ACC112 (cell line): ENCODE data around the gene EGFLAM.

Experiments
- H2AFZ ChIP-seq: fragments of 200-600 bp; sonication (generic); one replicate; pipeline ENCODE4 v1.6.0; 2017; ENCODE audit warnings: antibody characterized with exemption, low read length; ENCODE audit not compliant: unreplicated experiment
- H3K27ac ChIP-seq: fragments of 200-600 bp; sonication (generic); 2 replicates; pipeline ENCODE4 v1.5.1; 2014; ENCODE audit warnings: low read depth, mild to moderate bottlenecking, antibody characterized with exemption, low read length, moderate library complexity
- H3K27me3 ChIP-seq: fragments of 200-600 bp; sonication (generic); 2 replicates; pipeline ENCODE4 v1.6.1; 2014; ENCODE audit warnings: mild to moderate bottlenecking, antibody characterized with exemption, low read length, moderate library complexity, mixed read lengths; ENCODE audit not compliant: insufficient read depth
- H3K36me3 ChIP-seq: fragments of 200-600 bp; sonication (generic); 2 replicates; pipeline ENCODE4 v1.6.1; 2016; ENCODE audit warnings: mild to moderate bottlenecking, antibody characterized with exemption, low read length, moderate library complexity, mixed read lengths; ENCODE audit not compliant: insufficient read depth
- H3K4me1 ChIP-seq: fragments of 200-600 bp; sonication (generic); one replicate; pipeline ENCODE4 v1.6.1; 2016; ENCODE audit warnings: low read length, mixed read lengths; ENCODE audit not compliant: insufficient read depth, unreplicated experiment, control insufficient read depth
- H3K4me3 ChIP-seq: fragments of 200-600 bp; sonication (generic); 2 replicates; pipeline ENCODE4 v1.5.1; 2014; ENCODE audit warnings: mild to moderate bottlenecking, low read depth, low read length
- H3K79me2 ChIP-seq: fragments of 200-600 bp; sonication (generic); one replicate; pipeline ENCODE4 v1.6.0; 2016; ENCODE audit warnings: low read length; ENCODE audit not compliant: control insufficient read depth, unreplicated experiment, insufficient read depth

Gene EGFLAM

DNA sequence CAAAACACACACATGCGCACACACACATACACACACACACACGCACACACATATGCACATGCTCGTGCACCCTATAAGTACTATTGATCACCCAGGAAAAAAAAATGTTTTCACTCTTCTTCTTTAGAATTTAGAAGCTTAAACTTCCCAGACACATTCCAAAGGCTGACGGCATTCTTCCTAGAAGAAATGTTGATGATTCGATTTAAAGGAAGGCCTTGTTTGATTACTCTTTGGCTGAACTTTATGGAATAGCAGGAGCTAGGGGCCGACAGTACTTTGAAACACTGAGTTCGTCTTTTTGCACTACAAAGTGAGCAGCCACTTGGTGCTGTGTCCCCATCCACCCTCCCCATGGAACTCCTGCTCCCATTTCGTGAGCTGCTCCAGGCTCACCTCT, 113.2 kb downstream of the EGFLAM start:
- peaks cover 85% of the 10 kb centered on the region for H3K27me3 ChIP-seq
- no peaks in the 10 kb centered on the region for H3K4me1 ChIP-seq
- no peak overlapping the region for H3K27ac ChIP-seq
- H2AFZ ChIP-seq = no peak overlapping the region
- no peaks in the 10 kb centered on the region for H3K36me3 ChIP-seq
- no peak overlapping the region for H3K4me3 ChIP-seq
- no peaks in the 10 kb centered on the region for H3K79me2 ChIP-seq

DNA sequence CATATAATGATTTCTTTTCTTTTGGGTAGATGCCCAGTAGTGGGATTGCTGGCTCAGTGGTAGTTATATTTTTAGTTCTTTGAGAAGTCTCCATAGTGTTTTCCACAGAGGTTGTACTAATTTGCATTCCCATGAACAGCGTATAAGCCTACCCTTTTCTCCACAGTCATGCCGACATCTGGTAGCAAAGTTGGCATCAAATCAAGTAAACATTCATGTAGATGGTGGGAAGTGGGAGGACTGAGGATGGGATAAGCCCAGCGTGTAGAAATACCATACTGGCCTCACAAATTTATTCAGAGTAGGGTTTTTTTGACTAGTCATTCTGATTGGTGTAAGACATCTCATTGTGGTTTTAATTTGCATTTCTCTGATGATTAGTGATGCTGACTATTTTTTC, 115.4 kb downstream of the EGFLAM start:
- Histone ChIP-seq H3K79me2 (no peaks in the 10 kb centered on the region), H3K4me3 (no peak overlapping the region), H3K36me3 (no peaks in the 10 kb centered on the region), H3K27ac (no peak overlapping the region), H3K4me1 (no peaks in the 10 kb centered on the region), H3K27me3 (peaks cover 86% of the 10 kb centered on the region), H2AFZ (no peak overlapping the region)

DNA sequence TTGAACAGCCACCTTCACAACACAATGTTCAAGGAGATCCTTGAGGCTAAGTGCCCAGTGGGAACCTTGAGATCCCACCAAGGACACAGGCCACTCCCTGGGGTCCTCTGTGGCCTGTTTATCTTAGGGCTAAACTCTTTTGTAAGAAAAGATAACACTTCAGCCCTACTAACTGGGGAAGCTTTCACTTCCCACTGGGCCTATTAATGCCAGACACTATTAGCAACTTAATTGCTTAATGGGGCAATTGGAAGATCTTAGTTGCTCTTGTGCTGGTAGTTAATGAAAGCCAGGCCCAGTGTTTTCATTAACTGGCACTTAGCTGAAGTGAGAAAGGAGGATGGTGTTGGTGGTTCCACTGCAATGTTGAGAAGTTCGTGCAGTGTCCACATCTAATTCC, 117.1 kb downstream of the EGFLAM start:
- Histone ChIP-seq H3K4me1 (no peaks in the 10 kb centered on the region), H2AFZ (no peak overlapping the region), H3K36me3 (no peaks in the 10 kb centered on the region), H3K4me3 (no peak overlapping the region), H3K27ac (no peak overlapping the region), H3K27me3 (peaks cover 84% of the 10 kb centered on the region), H3K79me2 (no peaks in the 10 kb centered on the region)

DNA sequence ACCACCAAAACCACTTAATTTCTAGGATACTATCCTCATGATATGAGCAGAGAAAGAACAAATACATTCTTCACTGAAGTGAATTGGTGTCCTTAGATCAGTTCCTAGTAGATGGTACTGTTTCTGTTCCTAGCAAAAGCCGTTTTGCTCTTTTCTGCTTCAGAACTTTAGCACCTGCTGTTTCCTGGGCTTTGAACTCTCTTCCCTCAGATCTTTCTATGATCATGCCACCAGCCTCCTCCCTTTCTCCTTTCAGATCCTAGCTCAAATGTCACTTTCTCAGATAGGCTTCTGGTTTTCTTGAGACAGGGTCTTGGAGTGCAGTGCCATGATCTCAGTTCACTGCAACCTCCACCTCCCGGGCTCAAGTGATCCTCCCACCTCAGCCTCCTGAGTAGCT, 118.0 kb downstream of the EGFLAM start:
- Histone ChIP-seq H3K27ac (no peak overlapping the region), H3K79me2 (no peaks in the 10 kb centered on the region), H3K27me3 (peaks cover 75% of the 10 kb centered on the region), H3K4me1 (no peaks in the 10 kb centered on the region), H2AFZ (no peak overlapping the region), H3K4me3 (no peak overlapping the region), H3K36me3 (no peaks in the 10 kb centered on the region)

DNA sequence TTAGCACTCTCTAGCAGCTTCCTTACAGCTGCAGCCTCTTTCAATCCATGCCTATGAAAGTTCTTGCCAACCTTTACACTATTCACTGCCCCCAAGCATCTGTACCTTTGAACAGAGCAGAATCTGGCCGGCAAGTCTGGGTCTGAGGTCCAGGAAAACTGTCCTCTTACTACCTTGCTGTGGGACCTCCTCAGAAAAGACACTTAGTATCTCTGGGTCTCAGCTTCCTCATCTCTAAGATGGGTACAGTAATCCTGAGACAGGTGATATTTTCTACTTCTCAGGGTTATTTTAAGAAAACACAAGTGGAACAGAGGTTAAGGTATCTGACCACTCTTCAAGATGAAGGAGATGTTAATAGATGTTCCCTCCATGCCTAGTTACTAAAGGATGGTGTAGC, 120.2 kb downstream of the EGFLAM start:
- H3K36me3 ChIP-seq = no peaks in the 10 kb centered on the region
- peaks cover 60% of the 10 kb centered on the region for H3K27me3 ChIP-seq
- no peak overlapping the region for H3K4me3 ChIP-seq
- H3K27ac ChIP-seq = no peak overlapping the region
- no peaks in the 10 kb centered on the region for H3K4me1 ChIP-seq
- H2AFZ ChIP-seq = no peak overlapping the region
- no peaks in the 10 kb centered on the region for H3K79me2 ChIP-seq

DNA sequence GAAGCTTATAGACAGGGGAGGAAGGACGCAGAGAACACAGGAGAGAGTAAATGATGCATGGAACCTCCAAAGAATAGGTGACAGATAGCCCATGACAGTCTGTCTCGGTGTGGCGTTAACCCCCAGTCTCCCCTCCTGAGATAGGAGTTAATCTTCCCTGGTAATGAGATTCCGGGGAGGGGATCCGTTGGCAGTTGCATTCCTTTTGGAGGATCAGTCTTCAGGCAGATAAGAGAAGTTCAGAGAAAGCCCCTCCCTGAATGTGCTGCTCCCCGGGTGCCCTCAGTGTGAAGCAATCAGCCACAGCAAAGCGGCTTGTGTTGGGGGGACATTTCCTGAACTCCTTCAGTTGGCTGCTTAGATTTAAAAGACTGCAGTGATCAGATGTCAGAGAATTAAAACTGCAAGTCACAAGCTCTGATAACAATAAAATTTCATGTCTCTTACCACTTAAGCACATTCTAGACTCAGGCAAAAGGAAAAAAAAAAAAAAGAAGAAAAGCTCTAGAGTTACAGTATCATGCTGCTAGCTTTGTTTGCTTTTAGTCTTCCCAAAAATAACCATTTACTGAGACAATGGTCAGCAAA, 121.1 kb downstream of the EGFLAM start:
- H3K4me3 ChIP-seq = no peak overlapping the region
- H2AFZ ChIP-seq = no peak overlapping the region
- no peaks in the 10 kb centered on the region for H3K79me2 ChIP-seq
- no peaks in the 10 kb centered on the region for H3K36me3 ChIP-seq
- no peak overlapping the region for H3K27ac ChIP-seq
- peaks cover 51% of the 10 kb centered on the region for H3K27me3 ChIP-seq
- no peaks in the 10 kb centered on the region for H3K4me1 ChIP-seq

DNA sequence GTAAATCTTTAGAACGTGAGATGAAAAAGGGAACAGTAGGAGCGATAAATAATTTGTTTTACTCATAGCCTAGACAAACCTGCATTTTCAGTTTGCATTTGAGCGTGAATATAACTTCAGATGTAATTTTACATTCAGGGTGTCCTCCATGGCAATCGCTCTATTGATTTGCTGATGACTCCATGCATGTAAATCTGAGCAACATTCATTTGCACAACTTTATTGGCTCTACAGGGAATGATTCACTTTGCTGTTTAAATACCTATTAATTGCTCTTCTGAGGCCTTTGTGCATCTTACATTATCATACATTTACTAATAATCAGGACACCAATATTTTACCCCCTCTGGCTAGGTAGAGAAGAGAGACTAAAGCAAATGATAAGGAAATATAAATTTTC, 122.2 kb downstream of the EGFLAM start:
- Histone ChIP-seq H2AFZ (no peak overlapping the region), H3K4me1 (no peaks in the 10 kb centered on the region), H3K4me3 (no peak overlapping the region), H3K36me3 (no peaks in the 10 kb centered on the region), H3K27me3 (peaks cover 42% of the 10 kb centered on the region), H3K27ac (no peak overlapping the region), H3K79me2 (no peaks in the 10 kb centered on the region)

DNA sequence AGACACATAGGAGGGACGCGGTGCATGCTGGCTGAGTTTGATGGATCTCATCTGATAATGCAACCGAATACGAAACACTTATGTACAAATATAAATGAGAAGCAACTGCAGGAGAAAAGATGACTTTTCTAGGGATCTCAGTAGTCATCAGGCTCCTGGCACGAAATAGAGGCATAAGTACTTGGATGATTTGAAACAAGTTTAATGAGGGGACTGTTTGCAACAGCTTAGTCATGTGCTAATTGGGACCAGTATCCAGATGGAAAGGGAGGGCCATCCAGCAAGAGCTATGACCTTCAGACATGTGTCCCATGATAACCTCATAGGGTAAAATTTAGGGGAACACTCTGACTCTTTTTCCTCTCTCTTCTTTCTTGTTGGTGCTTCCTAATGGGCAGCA, 123.0 kb downstream of the EGFLAM start:
- Histone ChIP-seq H3K36me3 (no peaks in the 10 kb centered on the region), H3K27me3 (peaks cover 36% of the 10 kb centered on the region), H3K79me2 (no peaks in the 10 kb centered on the region)

DNA sequence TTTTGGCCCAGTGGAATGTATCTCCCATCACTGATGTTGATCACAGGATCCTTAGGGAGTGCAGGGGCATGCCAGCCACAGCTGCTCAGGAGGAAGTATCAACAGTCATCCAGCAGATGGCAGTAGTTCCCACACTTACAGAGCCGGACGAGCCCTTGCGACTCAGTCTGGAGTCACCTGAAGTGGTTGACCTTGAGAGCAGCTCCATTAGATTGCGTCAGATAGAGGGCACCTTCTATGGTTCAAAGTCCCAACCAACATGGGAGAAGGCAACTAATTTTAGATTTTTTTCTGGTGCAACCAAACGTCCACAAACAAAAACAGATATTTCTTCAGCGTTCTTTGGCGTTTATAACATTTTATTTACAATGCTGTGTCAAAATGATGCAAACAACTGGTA, 124.5 kb downstream of the EGFLAM start:
- Histone ChIP-seq H2AFZ (no peak overlapping the region), H3K27ac (no peak overlapping the region), H3K36me3 (no peaks in the 10 kb centered on the region), H3K4me1 (no peaks in the 10 kb centered on the region), H3K4me3 (no peak overlapping the region), H3K27me3 (peaks cover 23% of the 10 kb centered on the region), H3K79me2 (no peaks in the 10 kb centered on the region)

More for the DNA sequence above, 123.0 kb downstream of the EGFLAM start:
- no peak overlapping the region for H3K27ac ChIP-seq
- H3K4me1 ChIP-seq = no peaks in the 10 kb centered on the region
- H2AFZ ChIP-seq = no peak overlapping the region
- H3K4me3 ChIP-seq = no peak overlapping the region

DNA sequence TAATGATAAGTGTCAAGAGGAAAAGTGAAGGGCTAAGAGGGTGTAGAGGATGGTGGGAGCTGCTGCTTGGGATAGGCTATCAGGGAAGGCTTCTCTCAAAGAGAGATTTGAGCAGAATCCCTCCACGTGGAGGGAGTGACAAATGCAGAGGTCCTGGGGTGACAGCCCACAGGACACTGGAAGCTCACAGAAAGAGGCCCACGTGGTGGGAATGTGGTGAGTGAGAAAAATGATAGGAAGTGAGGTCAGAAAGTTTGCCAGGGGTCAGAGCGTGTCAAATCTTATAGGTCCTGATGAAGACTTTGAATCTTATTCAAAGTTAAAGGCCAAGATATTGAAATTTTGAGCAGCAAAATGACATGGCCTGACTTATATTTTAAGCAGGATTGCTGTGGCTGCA, 125.3 kb downstream of the EGFLAM start:
- no peak overlapping the region for H2AFZ ChIP-seq
- no peaks in the 10 kb centered on the region for H3K36me3 ChIP-seq
- H3K27me3 ChIP-seq = peaks cover 15% of the 10 kb centered on the region
- H3K27ac ChIP-seq = no peak overlapping the region
- H3K79me2 ChIP-seq = no peaks in the 10 kb centered on the region
- H3K4me1 ChIP-seq = no peaks in the 10 kb centered on the region
- H3K4me3 ChIP-seq = no peak overlapping the region

DNA sequence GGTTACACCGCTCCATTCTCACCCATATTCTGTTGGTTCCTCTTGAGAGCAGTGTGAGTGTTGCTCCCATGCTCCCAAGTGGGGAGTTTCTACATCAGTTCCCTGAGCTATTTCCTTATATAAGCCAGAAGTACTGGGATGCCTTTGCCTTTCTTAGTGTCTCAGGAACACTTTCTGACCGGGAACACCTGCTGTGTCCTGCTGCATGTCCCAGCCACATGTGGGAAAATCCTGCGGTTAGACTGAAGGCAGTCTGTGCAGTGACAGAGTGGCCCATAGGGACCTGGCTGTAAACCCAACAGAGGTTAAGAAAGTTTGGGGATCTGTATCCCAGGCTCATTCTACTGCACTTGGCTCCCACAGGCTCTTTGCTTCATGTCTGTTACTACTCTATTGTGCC, 126.0 kb downstream of the EGFLAM start:
- Histone ChIP-seq H3K4me1 (no peaks in the 10 kb centered on the region), H2AFZ (no peak overlapping the region), H3K27ac (no peak overlapping the region), H3K4me3 (no peak overlapping the region), H3K27me3 (peaks cover 12% of the 10 kb centered on the region), H3K36me3 (no peaks in the 10 kb centered on the region), H3K79me2 (no peaks in the 10 kb centered on the region)
